Measurements from ENCODE around the gene ABHD8. TPM values are rescaled to one million over a fixed set of nuclear protein-coding genes. Genes with fewer than 3 reads are reported as not detected.
A peak's percentile ranks its signal among the peaks of the same experiment; 100 is the strongest.

ABHD8 gene
- total and polyA plus RNA-seq, 2 of the 13 experiments (the other 11 are each of a cell fraction or from before 2014, with no cell fraction given): 6.3 to 7.2 TPM

GRCh38 chr19:17255150-17255621, 48.0 kb downstream of the ABHD8 start (continued):
- TF ChIP-seq PBX3 (CRISPR knock-in tag; IDR thresholded peaks at IDR 0.05; ENCODE audit: borderline replicate concordance): no peak
- TF ChIP-seq JUNB (CRISPR knock-in tag; IDR thresholded peaks at IDR 0.05; ENCODE audit: borderline replicate concordance): no peak
- peak; percentile 54; the same call in 1 of the 2 replicates for TF ChIP-seq ZNF543 (CRISPR knock-in tag; IDR thresholded peaks at IDR 0.05)
- peak; percentile 31; the same call in 1 of the 2 replicates for TF ChIP-seq TAF1 (CRISPR knock-in tag; IDR thresholded peaks at IDR 0.05)
- no peak for TF ChIP-seq ZBTB42 (CRISPR knock-in tag; IDR thresholded peaks at IDR 0.05)
- 0 out of 2 replicates have a peak, but pooled peaks have one; percentile 8 for TF ChIP-seq FOXP1 (IDR thresholded peaks at IDR 0.05)
- peak; percentile 20; the same call in 1 of the 2 replicates for TF ChIP-seq FOXP1 (CRISPR knock-in tag; IDR thresholded peaks at IDR 0.05)
- no peak for TF ChIP-seq CHD4 (IDR thresholded peaks at IDR 0.05; ENCODE audit: borderline replicate concordance, low read length)
- TF ChIP-seq IRF1 (CRISPR knock-in tag; IDR thresholded peaks at IDR 0.05; ENCODE audit: low read depth): no peak
- no peak for TF ChIP-seq MBD4 (IDR thresholded peaks at IDR 0.05; ENCODE audit: borderline replicate concordance, low read length)
- TF ChIP-seq FOXO1 (CRISPR knock-in tag; IDR thresholded peaks at IDR 0.05): no peak; the same call in 1 of the 2 replicates
- TF ChIP-seq GPBP1L1 (CRISPR knock-in tag; IDR thresholded peaks at IDR 0.05): no peak
- TF ChIP-seq RNF2 (conservative IDR thresholded peaks at IDR 0.05; ENCODE audit: low read depth): no peak
- TF ChIP-seq UBTF (CRISPR knock-in tag; IDR thresholded peaks at IDR 0.05): peak; percentile 78
- no peak; the same call in 1 of the 2 replicates for TF ChIP-seq PITX1 (CRISPR knock-in tag; IDR thresholded peaks at IDR 0.05)
- 0 out of 2 replicates have a peak, but pooled peaks have one; percentile 50 for TF ChIP-seq HES4 (CRISPR knock-in tag; IDR thresholded peaks at IDR 0.05; ENCODE audit: borderline replicate concordance)
- no peak for TF ChIP-seq CERS6 (CRISPR knock-in tag; IDR thresholded peaks at IDR 0.05)
- TF ChIP-seq ZNF281 (CRISPR knock-in tag; IDR thresholded peaks at IDR 0.05; ENCODE audit: borderline replicate concordance): no peak
- no peak for TF ChIP-seq ZBTB7B (CRISPR knock-in tag; IDR thresholded peaks at IDR 0.05)
- no peak for TF ChIP-seq ATF4 (CRISPR knock-in tag; IDR thresholded peaks at IDR 0.05)
